Measurements from ENCODE around the gene RHNO1.
A peak's percentile ranks its signal among the peaks of the same experiment; 100 is the strongest.
"Not testable (repeated sequence)": the region's sequence is repeated elsewhere in the genome, so short reads cannot be mapped to it uniquely, and the experiment has no call there.

The RHNO1 gene

GRCh38 chr12:2858334-2858733, 18.7 kb upstream of the RHNO1 start:
- DNase-seq (ENCODE audit: low read depth in 2 of 3, low spot score in 1 of 3): no peak

- no peak for DNase-seq (ENCODE audit: low read depth in 2 of 3, low spot score in 1 of 3)
These were observed 18.0 kb upstream of the RHNO1 start for GRCh38 chr12:2858944-2859421.

GRCh38 chr12:2860170-2860569, 16.9 kb upstream of the RHNO1 start:
- DNase-seq (ENCODE audit: low read depth in 2 of 3, low spot score in 1 of 3): no peak

GRCh38 chr12:2862876-2863275, 14.1 kb upstream of the RHNO1 start:
- no peak for DNase-seq (ENCODE audit: low read depth in 2 of 3, low spot score in 1 of 3)

- not testable (repeated sequence) for DNase-seq (ENCODE audit: low read depth in 2 of 3, low spot score in 1 of 3)
These were observed 13.6 kb upstream of the RHNO1 start for GRCh38 chr12:2863402-2863801.

- DNase-seq (ENCODE audit: low read depth in 2 of 3, low spot score in 1 of 3): no peak
These were observed 12.8 kb upstream of the RHNO1 start for GRCh38 chr12:2864198-2864597.

GRCh38 chr12:2868986-2869632, 7.9 kb upstream of the RHNO1 start:
- DNase-seq (ENCODE audit: low read depth in 2 of 3, low spot score in 1 of 3): not testable (repeated sequence)

GRCh38 chr12:2876431-2877046, 484 bp upstream of the RHNO1 start:
- peak in 1 of 3 donors; percentile 22 for DNase-seq (ENCODE audit: low read depth in 2 of 3, low spot score in 1 of 3)

- peak in 1 of 3 donors; percentile 5 for DNase-seq (ENCODE audit: low read depth in 2 of 3, low spot score in 1 of 3)
These were observed 1.1 kb downstream of the RHNO1 start for GRCh38 chr12:2877953-2878732.

GRCh38 chr12:2879853-2880252, 2.8 kb downstream of the RHNO1 start:
- DNase-seq (ENCODE audit: low read depth in 2 of 3, low spot score in 1 of 3): no peak

- no peak for DNase-seq (ENCODE audit: low read depth in 2 of 3, low spot score in 1 of 3)
These were observed 7.8 kb downstream of the RHNO1 start for GRCh38 chr12:2884810-2885209.

- DNase-seq (ENCODE audit: low read depth in 2 of 3, low spot score in 1 of 3): no peak
These were observed 9.9 kb downstream of the RHNO1 start for GRCh38 chr12:2886768-2887450.

GRCh38 chr12:2890001-2890387, 13.0 kb downstream of the RHNO1 start:
- DNase-seq (ENCODE audit: low read depth in 2 of 3, low spot score in 1 of 3): no peak

GRCh38 chr12:2890388-2891239, 13.6 kb downstream of the RHNO1 start, which contains the start of gene TULP3:
Gene TULP3, plus strand, starts transcription at chr12:2890891. Its CDS starts 57 bp downstream, at chr12:2890948.
- peak; percentile 94 to 98 (median 95) for DNase-seq (ENCODE audit: low read depth in 2 of 3, low spot score in 1 of 3)

GRCh38 chr12:2891240-2892053, 14.4 kb downstream of the RHNO1 start:
- DNase-seq (ENCODE audit: low read depth in 2 of 3, low spot score in 1 of 3): peak in 1 of 3 donors; percentile 22

- no peak for DNase-seq (ENCODE audit: low read depth in 2 of 3, low spot score in 1 of 3)
These were observed 15.2 kb downstream of the RHNO1 start for GRCh38 chr12:2892246-2892645.

- DNase-seq (ENCODE audit: low read depth in 2 of 3, low spot score in 1 of 3): no peak
These were observed 16.0 kb downstream of the RHNO1 start for GRCh38 chr12:2893007-2893406.

- no peak for DNase-seq (ENCODE audit: low read depth in 2 of 3, low spot score in 1 of 3)
These were observed 18.0 kb downstream of the RHNO1 start for GRCh38 chr12:2895051-2895451.

GRCh38 chr12:2895511-2895910, 18.5 kb downstream of the RHNO1 start:
- no peak for DNase-seq (ENCODE audit: low read depth in 2 of 3, low spot score in 1 of 3)

- no peak for DNase-seq (ENCODE audit: low read depth in 2 of 3, low spot score in 1 of 3)
These were observed 20.4 kb downstream of the RHNO1 start for GRCh38 chr12:2897418-2897817.
